Hepatocyte (in vitro differentiated cells): Measurements from ENCODE around the gene REEP6.

Experiments
- EZH2 ChIP-seq: fragments of 200-600 bp; sonication (generic); IDR thresholded peaks from 2 replicates; pipeline ENCODE4 v1.6.1; 2016; ENCODE audit warnings: antibody characterized with exemption, mild to moderate bottlenecking, borderline replicate concordance
- EZH2phosphoT487 ChIP-seq: fragments of 200-600 bp; sonication (generic); IDR thresholded peaks from one replicate; pipeline ENCODE4 v1.6.1; 2018; ENCODE audit warnings: antibody characterized with exemption, mild to moderate bottlenecking, low read depth, moderate library complexity; ENCODE audit not compliant: unreplicated experiment, severe bottlenecking
- TF ChIP-seq, protein P1 (sequence below): fragments of 200-600 bp; sonication (generic); IDR thresholded peaks from 2 replicates; pipeline ENCODE4 v1.5.1; 2016; ENCODE audit warnings: antibody characterized with exemption, mild to moderate bottlenecking; ENCODE audit not compliant: poor library complexity

- TF ChIP-seq EZH2: no peak
- TF ChIP-seq, protein P1, sequence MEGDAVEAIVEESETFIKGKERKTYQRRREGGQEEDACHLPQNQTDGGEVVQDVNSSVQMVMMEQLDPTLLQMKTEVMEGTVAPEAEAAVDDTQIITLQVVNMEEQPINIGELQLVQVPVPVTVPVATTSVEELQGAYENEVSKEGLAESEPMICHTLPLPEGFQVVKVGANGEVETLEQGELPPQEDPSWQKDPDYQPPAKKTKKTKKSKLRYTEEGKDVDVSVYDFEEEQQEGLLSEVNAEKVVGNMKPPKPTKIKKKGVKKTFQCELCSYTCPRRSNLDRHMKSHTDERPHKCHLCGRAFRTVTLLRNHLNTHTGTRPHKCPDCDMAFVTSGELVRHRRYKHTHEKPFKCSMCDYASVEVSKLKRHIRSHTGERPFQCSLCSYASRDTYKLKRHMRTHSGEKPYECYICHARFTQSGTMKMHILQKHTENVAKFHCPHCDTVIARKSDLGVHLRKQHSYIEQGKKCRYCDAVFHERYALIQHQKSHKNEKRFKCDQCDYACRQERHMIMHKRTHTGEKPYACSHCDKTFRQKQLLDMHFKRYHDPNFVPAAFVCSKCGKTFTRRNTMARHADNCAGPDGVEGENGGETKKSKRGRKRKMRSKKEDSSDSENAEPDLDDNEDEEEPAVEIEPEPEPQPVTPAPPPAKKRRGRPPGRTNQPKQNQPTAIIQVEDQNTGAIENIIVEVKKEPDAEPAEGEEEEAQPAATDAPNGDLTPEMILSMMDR: no peak
- no peak for TF ChIP-seq EZH2phosphoT487
Observed at GRCh38 chr19:1486720-1487575, 4.0 kb upstream of the REEP6 start.
